AG09309 (cell line): ENCODE data around the gene RER1.
"Not testable (repeated sequence)": the region's sequence is repeated elsewhere in the genome, so short reads cannot be mapped to it uniquely, and the experiment has no call there.

Source experiments
- DNase-seq: peaks from one replicate; pipeline ENCODE4 v3.0.0-alpha.2; 2010; ENCODE audit warnings: low read depth
- H3K4me3 ChIP-seq: 2 replicates; pipeline ENCODE4 v1.5.1; 2011; ENCODE audit warnings: mild to moderate bottlenecking, low read depth, low read length, moderate library complexity; ENCODE audit not compliant: control insufficient read depth
- TF ChIP-seq, protein P1 (sequence below): IDR thresholded peaks from 2 replicates; pipeline ENCODE4 v1.5.1; 2011; ENCODE audit warnings: mild to moderate bottlenecking, low read depth, low read length, inconsistent platforms; ENCODE audit not compliant: insufficient read depth, control insufficient read depth; ENCODE audit errors: missing control alignments

RER1 gene

DNA sequence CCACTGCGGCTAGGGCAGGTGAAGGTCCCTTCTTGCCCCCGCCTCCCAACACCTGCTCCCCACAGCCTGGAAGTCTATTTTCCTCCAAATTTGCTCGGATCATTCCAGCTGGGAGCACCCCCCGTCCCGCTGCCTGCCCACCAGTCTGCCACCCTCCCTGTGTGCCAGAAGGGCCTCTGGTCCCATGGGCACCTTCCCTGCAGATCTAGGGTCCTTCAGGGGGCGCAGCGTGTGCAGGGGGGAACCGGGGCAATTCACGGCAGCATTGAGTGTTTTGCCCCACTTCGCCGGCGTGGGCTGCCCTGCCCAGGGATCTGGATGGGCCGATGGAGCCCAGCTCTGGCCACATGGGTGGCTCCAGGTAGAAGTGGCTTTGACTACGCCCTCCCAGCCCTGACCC, 47.0 kb downstream of the RER1 start:
- no peak overlapping the region for H3K4me3 ChIP-seq
- DNase-seq = no peak
- TF ChIP-seq, protein P1, sequence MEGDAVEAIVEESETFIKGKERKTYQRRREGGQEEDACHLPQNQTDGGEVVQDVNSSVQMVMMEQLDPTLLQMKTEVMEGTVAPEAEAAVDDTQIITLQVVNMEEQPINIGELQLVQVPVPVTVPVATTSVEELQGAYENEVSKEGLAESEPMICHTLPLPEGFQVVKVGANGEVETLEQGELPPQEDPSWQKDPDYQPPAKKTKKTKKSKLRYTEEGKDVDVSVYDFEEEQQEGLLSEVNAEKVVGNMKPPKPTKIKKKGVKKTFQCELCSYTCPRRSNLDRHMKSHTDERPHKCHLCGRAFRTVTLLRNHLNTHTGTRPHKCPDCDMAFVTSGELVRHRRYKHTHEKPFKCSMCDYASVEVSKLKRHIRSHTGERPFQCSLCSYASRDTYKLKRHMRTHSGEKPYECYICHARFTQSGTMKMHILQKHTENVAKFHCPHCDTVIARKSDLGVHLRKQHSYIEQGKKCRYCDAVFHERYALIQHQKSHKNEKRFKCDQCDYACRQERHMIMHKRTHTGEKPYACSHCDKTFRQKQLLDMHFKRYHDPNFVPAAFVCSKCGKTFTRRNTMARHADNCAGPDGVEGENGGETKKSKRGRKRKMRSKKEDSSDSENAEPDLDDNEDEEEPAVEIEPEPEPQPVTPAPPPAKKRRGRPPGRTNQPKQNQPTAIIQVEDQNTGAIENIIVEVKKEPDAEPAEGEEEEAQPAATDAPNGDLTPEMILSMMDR = no peak

GRCh38 chr1:2439369-2439768, 47.7 kb downstream of the RER1 start:
- no peak for DNase-seq

GRCh38 chr1:2440346-2440745, 48.7 kb downstream of the RER1 start:
- not testable (repeated sequence) for H3K4me3 ChIP-seq, DNase-seq

More at GRCh38 chr1:2439369-2439768, 47.7 kb downstream of the RER1 start:
- TF ChIP-seq, protein P1 = no peak
- H3K4me3 ChIP-seq = no peak overlapping the region

GRCh38 chr1:2441746-2442145, 50.1 kb downstream of the RER1 start:
- TF ChIP-seq, protein P1 = no peak
- no peak overlapping the region for H3K4me3 ChIP-seq
- DNase-seq = no peak

DNA sequence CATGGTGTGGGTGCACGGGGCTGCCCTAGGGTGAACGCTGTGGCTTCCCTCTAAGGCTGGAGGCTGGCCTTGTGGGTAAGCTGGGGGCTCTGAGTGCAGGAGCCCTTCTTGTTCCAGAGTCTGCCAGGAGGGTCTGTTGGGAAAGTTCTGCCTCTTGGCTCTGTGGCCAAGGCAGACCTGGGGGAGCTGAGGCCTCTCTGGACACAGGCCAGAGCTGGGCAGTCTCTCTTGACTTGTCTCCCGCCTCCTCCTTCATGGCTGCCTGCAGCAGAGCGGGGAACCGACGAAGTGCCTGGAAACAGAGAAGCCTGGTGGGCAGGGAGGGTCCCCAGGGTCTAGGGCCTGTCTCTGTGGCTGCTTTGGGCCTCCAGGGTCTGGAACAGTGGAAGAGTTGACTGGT, 51.0 kb downstream of the RER1 start:
- DNase-seq = no peak
- TF ChIP-seq, protein P1 = no peak
- H3K4me3 ChIP-seq = no peak overlapping the region

DNA sequence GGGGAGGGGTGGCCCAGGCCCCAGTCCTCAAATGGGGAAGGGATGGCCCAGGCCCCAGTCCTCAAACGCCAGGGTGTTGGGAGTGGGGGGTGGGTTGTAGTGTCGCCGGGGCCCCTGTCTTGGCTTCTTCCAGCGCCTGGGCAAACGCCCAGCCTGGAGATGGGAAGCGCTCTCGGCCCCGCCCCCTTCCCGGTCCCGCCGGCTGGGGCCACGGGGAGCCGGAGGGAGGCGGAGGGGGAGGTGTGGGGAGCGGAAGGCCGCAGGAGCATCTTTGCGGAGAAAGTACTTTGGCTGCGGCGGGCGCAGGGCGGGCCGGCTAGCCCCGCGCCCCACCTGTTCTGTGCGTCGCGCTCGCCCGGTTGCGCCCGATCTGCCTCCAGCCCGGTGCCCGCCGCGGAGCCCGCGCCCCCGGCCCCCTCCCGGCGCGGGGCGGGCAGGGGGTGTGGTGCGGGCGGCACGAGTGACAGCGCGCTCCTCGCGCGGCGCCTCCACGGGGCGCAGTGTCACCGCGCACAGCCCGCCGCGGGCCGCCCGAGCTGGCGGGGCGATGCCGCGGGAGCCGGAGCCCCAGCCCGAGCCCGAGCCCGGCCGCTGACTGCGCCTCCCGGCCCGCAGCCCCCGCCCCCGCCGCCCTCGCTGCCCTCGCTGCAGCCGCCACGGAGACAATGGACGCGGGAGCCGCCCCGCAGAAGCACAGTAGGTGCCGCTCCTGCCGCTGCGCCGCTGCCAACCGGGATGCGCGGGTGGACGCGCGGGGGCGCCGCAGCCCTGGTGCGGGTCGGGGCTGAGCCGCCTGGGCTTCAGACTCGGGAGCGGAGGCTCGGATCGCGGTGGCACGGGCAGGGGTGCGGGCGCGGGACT, 51.9 kb downstream of the RER1 start:
- no peak for DNase-seq
- TF ChIP-seq, protein P1 = no peak
- no peak overlapping the region for H3K4me3 ChIP-seq

- H3K4me3 ChIP-seq = no peak overlapping the region
Observed at GRCh38 chr1:2444138-2444591, 52.5 kb downstream of the RER1 start.

More at GRCh38 chr1:2444138-2444591, 52.5 kb downstream of the RER1 start:
- DNase-seq = no peak
- TF ChIP-seq, protein P1 = no peak
